ENCODE data around the gene PLIN3.
A peak's percentile ranks its signal among the peaks of the same experiment; 100 is the strongest.

Gene PLIN3

GRCh38 chr19:4816950-4817278 is 50.6 kb downstream of the PLIN3 start:
- no peak for TF ChIP-seq ARNTL (CRISPR knock-in tag; IDR thresholded peaks at IDR 0.05; ENCODE audit: borderline replicate concordance, low read depth)
- no peak for ATAC-seq

- TF ChIP-seq POU6F1 (CRISPR knock-in tag; IDR thresholded peaks at IDR 0.05; ENCODE audit: borderline replicate concordance, low read depth) (no peak), RARB (CRISPR knock-in tag; IDR thresholded peaks at IDR 0.05) (no peak), ZNF70 (CRISPR knock-in tag; IDR thresholded peaks at IDR 0.05) (no peak), ZNF8 (CRISPR knock-in tag; IDR thresholded peaks at IDR 0.05) (no peak)
- ATAC-seq: no peak
These were observed 51.1 kb downstream of the PLIN3 start for GRCh38 chr19:4816202-4816949.

- peak; percentile 83 for ATAC-seq
- no peak for TF ChIP-seq ESRRG (CRISPR knock-in tag; IDR thresholded peaks at IDR 0.05)
- no peak for TF ChIP-seq GLIS3 (CRISPR knock-in tag; IDR thresholded peaks at IDR 0.05)
- 0 out of 2 replicates have a peak, but pooled peaks have one; percentile 7 for TF ChIP-seq RARB (CRISPR knock-in tag; IDR thresholded peaks at IDR 0.05)
These were observed 51.9 kb downstream of the PLIN3 start for GRCh38 chr19:4815426-4816201.

- no peak for TF ChIP-seq ZFP3 (CRISPR knock-in tag; IDR thresholded peaks at IDR 0.05)
- no peak for TF ChIP-seq ZNF70 (CRISPR knock-in tag; IDR thresholded peaks at IDR 0.05)
- TF ChIP-seq ISL1 (CRISPR knock-in tag; IDR thresholded peaks at IDR 0.05): no peak
- TF ChIP-seq OSR1 (CRISPR knock-in tag; IDR thresholded peaks at IDR 0.05): no peak
- TF ChIP-seq CREB5 (CRISPR knock-in tag; IDR thresholded peaks at IDR 0.05; ENCODE audit: low read depth): no peak
- no peak for TF ChIP-seq CSRNP3 (CRISPR knock-in tag; IDR thresholded peaks at IDR 0.05)
- TF ChIP-seq SNAI2 (CRISPR knock-in tag; IDR thresholded peaks at IDR 0.05): no peak
- TF ChIP-seq ARNTL (CRISPR knock-in tag; IDR thresholded peaks at IDR 0.05; ENCODE audit: borderline replicate concordance, low read depth): no peak
- no peak for TF ChIP-seq POU6F1 (CRISPR knock-in tag; IDR thresholded peaks at IDR 0.05; ENCODE audit: borderline replicate concordance, low read depth)
- TF ChIP-seq TSHZ2 (CRISPR knock-in tag; IDR thresholded peaks at IDR 0.05): no peak
- TF ChIP-seq ZNF565 (CRISPR knock-in tag; conservative IDR thresholded peaks at IDR 0.05; ENCODE audit: low read depth): no peak
- no peak for TF ChIP-seq ZC3H10 (CRISPR knock-in tag; IDR thresholded peaks at IDR 0.05)
- ATAC-seq: no peak
These were observed 52.6 kb downstream of the PLIN3 start for GRCh38 chr19:4814625-4815425.

Measured in SK-N-SH treated with all-trans-retinoic acid at 6 μM for 48 hours (cell line).